Measurements from ENCODE around the gene OAS3.

DNA sequence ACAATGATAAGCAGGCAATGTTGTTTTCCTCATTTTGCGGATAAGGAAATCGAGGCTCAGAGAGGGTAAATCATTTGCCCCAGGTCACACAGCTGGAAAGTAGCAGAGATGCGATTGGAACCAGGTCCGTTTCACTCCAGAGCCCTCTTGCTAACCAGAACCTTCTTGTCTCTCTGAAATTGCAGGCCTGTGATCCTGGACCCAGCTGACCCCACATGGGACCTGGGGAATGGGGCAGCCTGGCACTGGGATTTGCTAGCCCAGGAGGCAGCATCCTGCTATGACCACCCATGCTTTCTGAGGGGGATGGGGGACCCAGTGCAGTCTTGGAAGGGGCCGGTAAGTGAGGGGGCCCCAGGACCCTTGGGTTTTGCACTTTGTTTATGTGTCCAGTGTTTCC lies 9.5 kb downstream of the OAS3 start:
- TF ChIP-seq, protein P1, sequence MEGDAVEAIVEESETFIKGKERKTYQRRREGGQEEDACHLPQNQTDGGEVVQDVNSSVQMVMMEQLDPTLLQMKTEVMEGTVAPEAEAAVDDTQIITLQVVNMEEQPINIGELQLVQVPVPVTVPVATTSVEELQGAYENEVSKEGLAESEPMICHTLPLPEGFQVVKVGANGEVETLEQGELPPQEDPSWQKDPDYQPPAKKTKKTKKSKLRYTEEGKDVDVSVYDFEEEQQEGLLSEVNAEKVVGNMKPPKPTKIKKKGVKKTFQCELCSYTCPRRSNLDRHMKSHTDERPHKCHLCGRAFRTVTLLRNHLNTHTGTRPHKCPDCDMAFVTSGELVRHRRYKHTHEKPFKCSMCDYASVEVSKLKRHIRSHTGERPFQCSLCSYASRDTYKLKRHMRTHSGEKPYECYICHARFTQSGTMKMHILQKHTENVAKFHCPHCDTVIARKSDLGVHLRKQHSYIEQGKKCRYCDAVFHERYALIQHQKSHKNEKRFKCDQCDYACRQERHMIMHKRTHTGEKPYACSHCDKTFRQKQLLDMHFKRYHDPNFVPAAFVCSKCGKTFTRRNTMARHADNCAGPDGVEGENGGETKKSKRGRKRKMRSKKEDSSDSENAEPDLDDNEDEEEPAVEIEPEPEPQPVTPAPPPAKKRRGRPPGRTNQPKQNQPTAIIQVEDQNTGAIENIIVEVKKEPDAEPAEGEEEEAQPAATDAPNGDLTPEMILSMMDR (IDR thresholded peaks at IDR 0.05; ENCODE audit: low read depth, low read length, poor library complexity, severe bottlenecking), result no peak
- TF ChIP-seq EZH2phosphoT487 (IDR thresholded peaks at IDR 0.05; ENCODE audit: borderline replicate concordance, low read length), result no peak

Measured in DOHH2 (cell line).